ENCODE results near the gene CEACAM8.

GRCh38 chr19:42532891-42533290 is 61.8 kb downstream of the CEACAM8 start:
- TF ChIP-seq CTCF (IDR thresholded peaks at IDR 0.05 in 8 of 11, conservative IDR thresholded peaks at IDR 0.05 in 3 of 11) (no peak), POLR2A (IDR thresholded peaks at IDR 0.05) (no peak)

All from spleen (tissue), 7 donors.